Tibial nerve (tissue), 4 donors: ENCODE data around the gene ARFGEF3. TPM values are rescaled to one million over a fixed set of nuclear protein-coding genes. Genes with fewer than 3 reads are reported as not detected.

Experiments
- DNase-seq, 2 donors: peaks; one replicate each; pipeline ENCODE4 v3.0.0-alpha.2; 2019; ENCODE audit warnings: low spot score in 2 of 2
- H3K27ac ChIP-seq, 4 donors: fragments of 200-600 bp; sonication (generic) in 3 of 4; one replicate each; pipeline ENCODE4 v1.5.1; 2017 to 2019; ENCODE audit warnings: mild to moderate bottlenecking in 1 of 4
- H3K27me3 ChIP-seq, 2 donors: fragments of 200-600 bp; sonication (generic) in 1 of 2; one replicate each; pipeline versions ENCODE4 v1.5.1 to v1.6.0; 2017 to 2019
- H3K36me3 ChIP-seq, 3 donors: fragments of 200-600 bp; sonication (generic); one replicate each; pipeline ENCODE4 v1.5.1; 2018 to 2019
- H3K4me1 ChIP-seq, 4 donors: fragments of 200-600 bp; sonication (generic) in 3 of 4; one replicate each; pipeline ENCODE4 v1.5.1; 2017 to 2019
- H3K4me3 ChIP-seq, 4 donors: fragments of 200-600 bp; sonication (generic) in 3 of 4; one replicate each; pipeline ENCODE4 v1.5.1; 2017 to 2019; ENCODE audit warnings: mild to moderate bottlenecking in 1 of 4, moderate library complexity in 1 of 4
- H3K9me3 ChIP-seq, 4 donors: fragments of 200-600 bp; sonication (generic) in 3 of 4; one replicate each; pipeline ENCODE4 v1.5.1; 2017 to 2019
- EP300 ChIP-seq, 2 donors: sonication (generic); formaldehyde crosslinking; IDR thresholded peaks; one replicate each; pipeline ENCODE4 v1.6.1; 2017; ENCODE audit warnings: antibody characterized with exemption in 2 of 2, mild to moderate bottlenecking in 1 of 2
- WGBS, 2 donors: methylation state at CpG; one replicate each; pipeline ENCODE4 v1.1.5; 2018; 5-methylcytosine and 5-hydroxymethylcytosine counted together
- small RNA-seq: library from RNA; depleted of rRNA; stranded (forward); fragments of <200 nt; gene quantifications from one replicate; pipeline ENCODE3, GENCODE V24; 2016
- total RNA-seq, 4 donors: library from RNA; depleted of rRNA; stranded (reverse); fragments of >200 nt; gene quantifications; one replicate each; pipeline ENCODE4 v1.1.0, GENCODE V29; 2016
- TF ChIP-seq, protein P1 (sequence below), 5 experiments: fragments of 200-600 bp in 3 of 5; fragments of 450-650 bp in 2 of 5; sonication (generic) in 3 of 5; IDR thresholded peaks; one replicate each; pipeline ENCODE4 v1.5.1; 2016 to 2019; ENCODE audit warnings: antibody characterized with exemption in 5 of 5, mild to moderate bottlenecking in 3 of 5, moderate library complexity in 2 of 5

ARFGEF3 gene
- total RNA-seq, 4 donors from 2014 or later: 3.9 to 6.9 (median 5.4) TPM

DNA sequence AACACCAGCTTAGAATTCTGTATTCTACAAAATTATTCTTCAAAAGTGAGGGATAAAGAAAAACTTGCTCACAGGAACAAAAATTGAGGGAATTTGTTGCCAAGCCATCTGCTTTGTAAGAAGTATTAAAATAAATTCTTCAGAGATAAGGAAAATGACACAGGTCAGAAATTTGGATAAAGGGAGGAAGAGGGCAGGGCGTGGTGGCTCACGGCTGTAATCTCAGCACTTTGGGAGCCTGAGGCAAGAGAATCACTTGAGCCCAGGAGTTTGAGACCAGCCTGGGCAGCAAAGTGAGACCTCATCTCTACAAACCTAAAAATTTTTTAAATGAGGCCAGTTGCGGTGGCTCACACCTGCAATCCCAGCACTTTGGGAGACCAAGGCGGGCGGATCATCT lies 227.8 kb downstream of the ARFGEF3 start:
- no peaks in the 10 kb centered on the region for H3K9me3 ChIP-seq
- no peaks in the 10 kb centered on the region for H3K36me3 ChIP-seq
- H3K4me1 ChIP-seq: no peaks in the 10 kb centered on the region
- no peak for DNase-seq
- no peak overlapping the region for H3K27ac ChIP-seq
- TF ChIP-seq, protein P1, sequence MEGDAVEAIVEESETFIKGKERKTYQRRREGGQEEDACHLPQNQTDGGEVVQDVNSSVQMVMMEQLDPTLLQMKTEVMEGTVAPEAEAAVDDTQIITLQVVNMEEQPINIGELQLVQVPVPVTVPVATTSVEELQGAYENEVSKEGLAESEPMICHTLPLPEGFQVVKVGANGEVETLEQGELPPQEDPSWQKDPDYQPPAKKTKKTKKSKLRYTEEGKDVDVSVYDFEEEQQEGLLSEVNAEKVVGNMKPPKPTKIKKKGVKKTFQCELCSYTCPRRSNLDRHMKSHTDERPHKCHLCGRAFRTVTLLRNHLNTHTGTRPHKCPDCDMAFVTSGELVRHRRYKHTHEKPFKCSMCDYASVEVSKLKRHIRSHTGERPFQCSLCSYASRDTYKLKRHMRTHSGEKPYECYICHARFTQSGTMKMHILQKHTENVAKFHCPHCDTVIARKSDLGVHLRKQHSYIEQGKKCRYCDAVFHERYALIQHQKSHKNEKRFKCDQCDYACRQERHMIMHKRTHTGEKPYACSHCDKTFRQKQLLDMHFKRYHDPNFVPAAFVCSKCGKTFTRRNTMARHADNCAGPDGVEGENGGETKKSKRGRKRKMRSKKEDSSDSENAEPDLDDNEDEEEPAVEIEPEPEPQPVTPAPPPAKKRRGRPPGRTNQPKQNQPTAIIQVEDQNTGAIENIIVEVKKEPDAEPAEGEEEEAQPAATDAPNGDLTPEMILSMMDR (IDR thresholded peaks at IDR 0.05): no peak
- TF ChIP-seq EP300 (IDR thresholded peaks at IDR 0.05): no peak
- H3K27me3 ChIP-seq: no peaks in the 10 kb centered on the region
- no peak overlapping the region for H3K4me3 ChIP-seq
- WGBS, 2 donors: 86 to 88% methylated on average over 5 of the region's 5 CpGs

Small RNA genes lying within 50 kb of the gene (small RNA-seq; reads per million reads assigned to genes)
- not detected for gene AL031003.1

Other genes with a start within 250 kb of the ARFGEF3 start
- 10 to 100 TPM; 15.3 to 29.1 (median 27.7) TPM for gene PERP, start 54.5 kb upstream of the ARFGEF3 start, total RNA-seq
- not detected for gene PBOV1, start 56.6 kb downstream of the ARFGEF3 start, total RNA-seq
- gene SMIM28, start 216.0 kb downstream of the ARFGEF3 start, total RNA-seq: not detected
- gene HEBP2, start 242.3 kb downstream of the ARFGEF3 start, total RNA-seq: 100 to 1,000 TPM; 120 to 243 (median 185) TPM